ENCODE data around the gene TUBG1. TPM values are rescaled to one million over a fixed set of nuclear protein-coding genes. Genes with fewer than 3 reads are reported as not detected.

The TUBG1 gene
- total and polyA plus RNA-seq, 9 of the 15 experiments (the other 6 are each of a cell fraction or from before 2014, with no cell fraction given): 33.1 to 147 (median 66.0) TPM

DNA sequence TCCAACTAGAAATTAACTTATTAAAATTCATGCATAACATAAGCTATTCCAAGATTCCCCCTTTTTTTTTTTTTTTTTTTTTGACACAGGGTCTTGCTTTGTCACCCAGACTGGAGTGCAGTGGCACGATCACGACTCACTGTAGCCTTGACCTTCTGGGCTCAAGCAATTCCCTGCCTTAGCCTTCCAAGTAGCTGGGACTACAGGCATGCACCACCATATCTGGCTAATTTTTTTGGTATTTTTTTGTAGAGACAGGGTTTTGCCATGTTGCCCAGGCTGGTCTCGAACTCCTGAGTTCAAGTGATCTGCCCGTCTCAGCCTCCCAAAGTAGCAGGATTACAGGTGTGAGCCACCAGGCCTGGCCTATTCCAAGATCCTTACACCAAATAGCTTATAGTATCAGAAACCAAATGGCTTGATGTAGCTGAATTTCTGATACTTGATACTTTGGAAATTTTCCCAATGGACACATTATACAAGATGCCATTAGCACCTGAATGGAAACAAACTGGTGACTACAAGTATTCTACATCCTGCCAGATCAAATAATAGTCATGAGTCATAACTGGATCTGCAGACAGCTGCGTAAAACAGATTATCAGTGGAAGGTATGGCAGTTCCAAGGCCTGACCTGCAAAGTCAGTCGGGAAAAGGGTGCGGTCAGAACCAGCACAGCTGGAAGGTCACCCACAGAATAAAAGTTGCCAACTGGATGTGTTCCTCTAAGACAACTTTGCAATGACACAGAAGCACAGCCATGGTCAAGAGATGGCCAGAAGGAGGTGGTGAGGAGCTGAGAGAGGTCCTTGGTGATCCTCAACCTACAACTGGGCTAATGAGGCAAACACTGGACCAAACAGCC lies 14.5 kb downstream of the TUBG1 start (continued):
- no peak for TF ChIP-seq ZNF41 (CRISPR knock-in tag; conservative IDR thresholded peaks at IDR 0.05)
- TF ChIP-seq ZNF311 (CRISPR knock-in tag; IDR thresholded peaks at IDR 0.05): no peak
- TF ChIP-seq, protein P1, sequence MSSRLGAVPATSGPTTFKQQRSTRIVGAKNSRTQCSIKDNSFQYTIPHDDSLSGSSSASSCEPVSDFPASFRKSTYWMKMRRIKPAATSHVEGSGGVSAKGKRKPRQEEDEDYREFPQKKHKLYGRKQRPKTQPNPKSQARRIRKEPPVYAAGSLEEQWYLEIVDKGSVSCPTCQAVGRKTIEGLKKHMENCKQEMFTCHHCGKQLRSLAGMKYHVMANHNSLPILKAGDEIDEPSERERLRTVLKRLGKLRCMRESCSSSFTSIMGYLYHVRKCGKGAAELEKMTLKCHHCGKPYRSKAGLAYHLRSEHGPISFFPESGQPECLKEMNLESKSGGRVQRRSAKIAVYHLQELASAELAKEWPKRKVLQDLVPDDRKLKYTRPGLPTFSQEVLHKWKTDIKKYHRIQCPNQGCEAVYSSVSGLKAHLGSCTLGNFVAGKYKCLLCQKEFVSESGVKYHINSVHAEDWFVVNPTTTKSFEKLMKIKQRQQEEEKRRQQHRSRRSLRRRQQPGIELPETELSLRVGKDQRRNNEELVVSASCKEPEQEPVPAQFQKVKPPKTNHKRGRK (tag; IDR thresholded peaks at IDR 0.05): no peak
- no peak for TF ChIP-seq NEUROD1 (IDR thresholded peaks at IDR 0.05; ENCODE audit: borderline replicate concordance, low read depth, low read length, partially characterized antibody)
- TF ChIP-seq BHLHE40 (IDR thresholded peaks at IDR 0.05; ENCODE audit: low read length): no peak
- no peak for TF ChIP-seq E2F3 (CRISPR knock-in tag; IDR thresholded peaks at IDR 0.05)
- TF ChIP-seq TFAM (CRISPR knock-in tag; conservative IDR thresholded peaks at IDR 0.05): no peak
- no peak for TF ChIP-seq FOXA1 (IDR thresholded peaks at IDR 0.05; ENCODE audit: borderline replicate concordance)
- TF ChIP-seq, protein P2, sequence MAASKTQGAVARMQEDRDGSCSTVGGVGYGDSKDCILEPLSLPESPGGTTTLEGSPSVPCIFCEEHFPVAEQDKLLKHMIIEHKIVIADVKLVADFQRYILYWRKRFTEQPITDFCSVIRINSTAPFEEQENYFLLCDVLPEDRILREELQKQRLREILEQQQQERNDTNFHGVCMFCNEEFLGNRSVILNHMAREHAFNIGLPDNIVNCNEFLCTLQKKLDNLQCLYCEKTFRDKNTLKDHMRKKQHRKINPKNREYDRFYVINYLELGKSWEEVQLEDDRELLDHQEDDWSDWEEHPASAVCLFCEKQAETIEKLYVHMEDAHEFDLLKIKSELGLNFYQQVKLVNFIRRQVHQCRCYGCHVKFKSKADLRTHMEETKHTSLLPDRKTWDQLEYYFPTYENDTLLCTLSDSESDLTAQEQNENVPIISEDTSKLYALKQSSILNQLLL (CRISPR knock-in tag; IDR thresholded peaks at IDR 0.05; ENCODE audit: borderline replicate concordance): no peak
- TF ChIP-seq ZNF77 (CRISPR knock-in tag; IDR thresholded peaks at IDR 0.05): no peak
- no peak for TF ChIP-seq SAP30 (IDR thresholded peaks at IDR 0.05; ENCODE audit: borderline replicate concordance, insufficient read depth, low read depth, low read length, poor library complexity, severe bottlenecking)
- no peak for TF ChIP-seq ZNF165 (CRISPR knock-in tag; IDR thresholded peaks at IDR 0.05; ENCODE audit: borderline replicate concordance)
- TF ChIP-seq, protein P3, sequence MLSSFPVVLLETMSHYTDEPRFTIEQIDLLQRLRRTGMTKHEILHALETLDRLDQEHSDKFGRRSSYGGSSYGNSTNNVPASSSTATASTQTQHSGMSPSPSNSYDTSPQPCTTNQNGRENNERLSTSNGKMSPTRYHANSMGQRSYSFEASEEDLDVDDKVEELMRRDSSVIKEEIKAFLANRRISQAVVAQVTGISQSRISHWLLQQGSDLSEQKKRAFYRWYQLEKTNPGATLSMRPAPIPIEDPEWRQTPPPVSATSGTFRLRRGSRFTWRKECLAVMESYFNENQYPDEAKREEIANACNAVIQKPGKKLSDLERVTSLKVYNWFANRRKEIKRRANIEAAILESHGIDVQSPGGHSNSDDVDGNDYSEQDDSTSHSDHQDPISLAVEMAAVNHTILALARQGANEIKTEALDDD (IDR thresholded peaks at IDR 0.05): peak; percentile 93
- TF ChIP-seq, protein P4, sequence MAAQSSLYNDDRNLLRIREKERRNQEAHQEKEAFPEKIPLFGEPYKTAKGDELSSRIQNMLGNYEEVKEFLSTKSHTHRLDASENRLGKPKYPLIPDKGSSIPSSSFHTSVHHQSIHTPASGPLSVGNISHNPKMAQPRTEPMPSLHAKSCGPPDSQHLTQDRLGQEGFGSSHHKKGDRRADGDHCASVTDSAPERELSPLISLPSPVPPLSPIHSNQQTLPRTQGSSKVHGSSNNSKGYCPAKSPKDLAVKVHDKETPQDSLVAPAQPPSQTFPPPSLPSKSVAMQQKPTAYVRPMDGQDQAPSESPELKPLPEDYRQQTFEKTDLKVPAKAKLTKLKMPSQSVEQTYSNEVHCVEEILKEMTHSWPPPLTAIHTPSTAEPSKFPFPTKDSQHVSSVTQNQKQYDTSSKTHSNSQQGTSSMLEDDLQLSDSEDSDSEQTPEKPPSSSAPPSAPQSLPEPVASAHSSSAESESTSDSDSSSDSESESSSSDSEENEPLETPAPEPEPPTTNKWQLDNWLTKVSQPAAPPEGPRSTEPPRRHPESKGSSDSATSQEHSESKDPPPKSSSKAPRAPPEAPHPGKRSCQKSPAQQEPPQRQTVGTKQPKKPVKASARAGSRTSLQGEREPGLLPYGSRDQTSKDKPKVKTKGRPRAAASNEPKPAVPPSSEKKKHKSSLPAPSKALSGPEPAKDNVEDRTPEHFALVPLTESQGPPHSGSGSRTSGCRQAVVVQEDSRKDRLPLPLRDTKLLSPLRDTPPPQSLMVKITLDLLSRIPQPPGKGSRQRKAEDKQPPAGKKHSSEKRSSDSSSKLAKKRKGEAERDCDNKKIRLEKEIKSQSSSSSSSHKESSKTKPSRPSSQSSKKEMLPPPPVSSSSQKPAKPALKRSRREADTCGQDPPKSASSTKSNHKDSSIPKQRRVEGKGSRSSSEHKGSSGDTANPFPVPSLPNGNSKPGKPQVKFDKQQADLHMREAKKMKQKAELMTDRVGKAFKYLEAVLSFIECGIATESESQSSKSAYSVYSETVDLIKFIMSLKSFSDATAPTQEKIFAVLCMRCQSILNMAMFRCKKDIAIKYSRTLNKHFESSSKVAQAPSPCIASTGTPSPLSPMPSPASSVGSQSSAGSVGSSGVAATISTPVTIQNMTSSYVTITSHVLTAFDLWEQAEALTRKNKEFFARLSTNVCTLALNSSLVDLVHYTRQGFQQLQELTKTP (IDR thresholded peaks at IDR 0.05; ENCODE audit: low read depth in 1 of 2, partially characterized antibody in 2 of 2): no peak
- no peak for TF ChIP-seq CBX8 (IDR thresholded peaks at IDR 0.05; ENCODE audit: borderline replicate concordance, extremely low read depth, low read depth, low read length, poor library complexity, severe bottlenecking)
- no peak for TF ChIP-seq MCM3 (IDR thresholded peaks at IDR 0.05)
- no peak for TF ChIP-seq STAT5B (CRISPR knock-in tag; IDR thresholded peaks at IDR 0.05)
- TF ChIP-seq ZNF212 (CRISPR knock-in tag; IDR thresholded peaks at IDR 0.05): no peak
